Cardiac muscle cell (in vitro differentiated cells and primary cell): ENCODE measurements around the gene POLR2F. TPM values are rescaled to one million over a fixed set of nuclear protein-coding genes. Genes with fewer than 3 reads are reported as not detected.
A peak's percentile ranks its signal among the peaks of the same experiment; 100 is the strongest.

ENCODE experiments used
- DNase-seq, 2 donors: peaks; one replicate each; pipeline versions ENCODE4 v3.0.0 to v3.0.0-alpha.2; 2010 to 2017; ENCODE audit warnings: low read depth in 1 of 2, low spot score in 1 of 2
- H3K27ac ChIP-seq: fragments of 200-600 bp; sonication (generic); 2 replicates; pipeline ENCODE4 v1.5.1; 2016
- H3K27me3 ChIP-seq: fragments of 200-600 bp; sonication (generic); 2 replicates; pipeline ENCODE4 v1.6.0; 2016; ENCODE audit warnings: control low read depth
- H3K36me3 ChIP-seq: fragments of 200-600 bp; sonication (generic); 2 replicates; pipeline ENCODE4 v1.5.1; 2016; ENCODE audit warnings: control low read depth
- H3K4me1 ChIP-seq: fragments of 200-600 bp; sonication (generic); 2 replicates; pipeline ENCODE4 v1.8.1; 2017; ENCODE audit warnings: low read depth, mild to moderate bottlenecking, mixed run types
- H3K4me3 ChIP-seq: fragments of 200-600 bp; sonication (generic); 2 replicates; pipeline ENCODE4 v1.5.1; 2016; ENCODE audit warnings: mild to moderate bottlenecking
- H3K9me3 ChIP-seq: fragments of 200-600 bp; sonication (generic); 2 replicates; pipeline ENCODE4 v1.5.1; 2017; ENCODE audit warnings: low read depth, mild to moderate bottlenecking, control low read depth
- polyA plus RNA-seq: library from polyadenylated mRNA; unstranded; fragments of >200 nt; fragmentation: Nextera tagmentation; extraction: Ambion mirVana; gene quantifications from 2 replicates; pipeline ENCODE4 v1.2.1, GENCODE V29; 2016
- total RNA-seq: library from RNA; depleted of rRNA; stranded (reverse); fragments of >200 nt; gene quantifications from 2 replicates; pipeline ENCODE4 v1.2.3, GENCODE V29; 2016
- TF ChIP-seq, protein P1 (sequence below): IDR thresholded peaks from 2 replicates; pipeline ENCODE4 v1.5.1; 2012; ENCODE audit warnings: low read depth, mild to moderate bottlenecking, low read length

Gene POLR2F
- total and polyA plus RNA-seq, 2 experiments from 2014 or later: 63.3 to 183 TPM

DNA sequence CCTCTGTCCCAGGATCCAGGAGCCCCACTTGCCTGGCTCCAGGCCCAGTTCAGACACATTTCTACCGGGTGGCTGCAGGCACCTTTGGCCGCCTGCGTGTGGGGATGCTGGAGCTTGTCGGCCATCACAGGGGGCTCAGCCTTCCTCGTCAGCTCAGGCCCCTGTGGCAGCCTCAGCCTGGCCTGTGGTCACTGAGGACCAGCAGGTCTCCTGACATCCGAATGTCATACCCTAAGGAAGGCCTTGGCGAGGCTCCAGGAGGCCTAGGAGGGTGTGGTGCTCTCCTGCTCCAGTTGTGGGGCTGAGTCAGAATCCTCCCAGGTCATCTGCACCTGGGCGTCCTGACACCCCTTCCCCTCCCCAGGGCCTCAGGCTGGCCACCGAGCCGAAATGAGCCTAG is 45.7 kb downstream of the POLR2F start:
- Histone ChIP-seq H3K27ac (no peak overlapping the region), H3K9me3 (no peaks in the 10 kb centered on the region), H3K4me1 (peaks cover 14% of the 10 kb centered on the region), H3K36me3 (no peaks in the 10 kb centered on the region), H3K27me3 (no peaks in the 10 kb centered on the region), H3K4me3 (no peak overlapping the region)
- TF ChIP-seq, protein P1, sequence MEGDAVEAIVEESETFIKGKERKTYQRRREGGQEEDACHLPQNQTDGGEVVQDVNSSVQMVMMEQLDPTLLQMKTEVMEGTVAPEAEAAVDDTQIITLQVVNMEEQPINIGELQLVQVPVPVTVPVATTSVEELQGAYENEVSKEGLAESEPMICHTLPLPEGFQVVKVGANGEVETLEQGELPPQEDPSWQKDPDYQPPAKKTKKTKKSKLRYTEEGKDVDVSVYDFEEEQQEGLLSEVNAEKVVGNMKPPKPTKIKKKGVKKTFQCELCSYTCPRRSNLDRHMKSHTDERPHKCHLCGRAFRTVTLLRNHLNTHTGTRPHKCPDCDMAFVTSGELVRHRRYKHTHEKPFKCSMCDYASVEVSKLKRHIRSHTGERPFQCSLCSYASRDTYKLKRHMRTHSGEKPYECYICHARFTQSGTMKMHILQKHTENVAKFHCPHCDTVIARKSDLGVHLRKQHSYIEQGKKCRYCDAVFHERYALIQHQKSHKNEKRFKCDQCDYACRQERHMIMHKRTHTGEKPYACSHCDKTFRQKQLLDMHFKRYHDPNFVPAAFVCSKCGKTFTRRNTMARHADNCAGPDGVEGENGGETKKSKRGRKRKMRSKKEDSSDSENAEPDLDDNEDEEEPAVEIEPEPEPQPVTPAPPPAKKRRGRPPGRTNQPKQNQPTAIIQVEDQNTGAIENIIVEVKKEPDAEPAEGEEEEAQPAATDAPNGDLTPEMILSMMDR: no peak
- no peak for DNase-seq

DNA sequence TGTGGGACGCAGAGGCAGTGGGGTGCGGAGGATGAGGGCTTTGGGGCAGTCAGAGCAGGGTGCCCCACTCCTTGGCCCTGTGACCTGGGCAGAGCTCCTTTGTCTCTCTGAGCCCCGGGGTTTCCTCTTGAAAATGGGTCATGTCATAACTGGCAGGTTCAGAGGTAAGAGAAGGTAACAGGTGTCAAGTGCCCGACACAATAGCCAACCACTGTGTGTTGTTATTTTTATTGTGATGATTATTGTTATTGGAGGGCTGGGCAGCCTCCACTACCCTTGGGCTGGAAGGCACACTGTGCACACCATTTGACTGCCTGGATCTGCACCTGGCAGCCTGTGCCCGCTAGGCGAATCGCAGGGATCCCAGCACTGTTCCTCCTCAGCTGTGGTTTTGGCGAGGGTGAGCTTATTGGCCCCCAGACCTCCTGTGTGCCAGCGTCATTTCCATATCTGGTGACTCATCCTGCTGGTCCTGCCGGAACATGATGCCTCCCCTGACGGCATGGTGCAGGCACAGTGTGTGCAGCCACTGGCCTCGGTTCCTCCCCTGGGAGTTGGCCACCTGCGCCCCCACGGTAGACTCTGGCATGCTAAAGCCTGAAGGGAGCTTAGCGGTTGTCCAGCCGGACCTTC is 46.3 kb downstream of the POLR2F start:
- Histone ChIP-seq H3K27ac (no peak overlapping the region), H3K36me3 (no peaks in the 10 kb centered on the region), H3K27me3 (no peaks in the 10 kb centered on the region), H3K4me1 (peaks cover 14% of the 10 kb centered on the region), H3K9me3 (no peaks in the 10 kb centered on the region), H3K4me3 (no peak overlapping the region)
- TF ChIP-seq, protein P1: no peak
- DNase-seq: peak in 1 of 2 donors; percentile 69

DNA sequence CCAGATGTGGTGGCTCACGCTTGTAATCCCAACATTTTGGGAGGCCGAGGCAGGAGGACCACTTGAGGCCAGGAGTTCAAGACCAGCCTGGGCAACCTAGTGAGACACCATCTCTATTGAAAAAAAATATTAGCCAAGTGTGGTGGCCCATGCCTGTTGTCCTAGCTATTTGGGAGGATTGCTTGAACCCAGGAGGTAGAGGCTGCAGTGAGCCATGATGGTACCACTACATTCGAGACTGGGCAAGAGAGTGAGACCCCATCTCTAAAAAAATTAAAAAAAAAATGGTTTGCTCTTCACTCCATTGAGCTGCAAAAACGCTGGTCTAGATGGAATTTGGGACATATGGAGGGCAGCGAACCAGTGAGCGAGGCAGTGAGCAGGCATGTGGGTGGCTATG is 52.4 kb downstream of the POLR2F start:
- Histone ChIP-seq H3K4me3 (no peak overlapping the region), H3K27me3 (no peaks in the 10 kb centered on the region), H3K4me1 (no peaks in the 10 kb centered on the region), H3K36me3 (no peaks in the 10 kb centered on the region), H3K27ac (no peak overlapping the region), H3K9me3 (no peaks in the 10 kb centered on the region)
- no peak for DNase-seq
- TF ChIP-seq, protein P1: no peak

DNA sequence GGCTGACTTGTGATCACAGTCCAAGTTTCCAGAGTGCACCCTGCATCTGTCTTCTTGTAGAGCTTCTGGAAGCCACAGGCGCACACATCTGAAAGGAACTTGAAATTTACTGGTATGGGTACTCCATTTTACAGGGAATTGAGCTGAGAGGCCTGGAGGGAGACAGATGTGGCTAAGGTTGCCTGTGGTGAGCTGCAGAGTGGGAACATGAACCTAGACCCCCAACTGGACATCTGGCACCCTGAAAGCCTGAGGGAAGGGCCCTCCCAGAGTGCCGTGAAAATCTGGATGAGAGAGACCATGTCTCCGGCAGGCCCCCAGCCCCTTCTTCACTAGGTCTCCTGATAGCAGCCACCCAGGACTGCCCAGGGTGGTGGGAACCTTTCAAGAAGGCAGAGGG is 53.4 kb downstream of the POLR2F start:
- H3K4me1 ChIP-seq: no peaks in the 10 kb centered on the region
- no peaks in the 10 kb centered on the region for H3K27me3 ChIP-seq
- no peak overlapping the region for H3K4me3 ChIP-seq
- no peaks in the 10 kb centered on the region for H3K9me3 ChIP-seq
- no peak overlapping the region for H3K27ac ChIP-seq
- no peak for DNase-seq
- TF ChIP-seq, protein P1: no peak
- no peaks in the 10 kb centered on the region for H3K36me3 ChIP-seq

DNA sequence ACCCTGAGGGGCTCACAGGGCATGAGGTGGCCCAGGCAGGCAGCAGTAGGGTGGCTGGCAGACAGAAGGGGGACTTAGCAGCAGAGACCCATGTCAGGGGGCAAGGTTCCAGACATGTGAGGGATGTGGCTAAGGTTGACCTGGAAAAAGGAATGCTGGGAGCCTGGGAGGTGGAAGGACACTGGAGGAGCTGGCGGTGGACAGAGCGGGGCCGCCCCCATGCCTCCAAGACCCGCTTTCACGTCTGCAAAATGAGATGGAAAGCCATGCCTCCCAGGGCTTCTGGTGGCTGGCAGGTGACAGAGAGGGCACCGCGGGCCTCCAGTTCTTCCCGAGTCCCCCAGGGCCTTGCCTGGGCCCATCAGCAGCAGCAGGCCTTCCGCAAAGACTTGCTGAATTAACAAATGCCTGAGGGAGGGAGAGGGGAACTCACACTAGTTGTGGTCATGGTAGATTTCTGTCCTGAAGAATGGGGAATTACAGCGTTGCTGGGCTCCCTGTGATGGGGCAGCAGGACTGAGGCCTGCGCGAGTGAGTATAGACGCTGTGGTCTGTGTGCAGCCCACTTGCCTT is 53.9 kb downstream of the POLR2F start:
- Histone ChIP-seq H3K27ac (no peak overlapping the region), H3K27me3 (no peaks in the 10 kb centered on the region), H3K9me3 (no peaks in the 10 kb centered on the region), H3K36me3 (no peaks in the 10 kb centered on the region), H3K4me3 (no peak overlapping the region), H3K4me1 (no peaks in the 10 kb centered on the region)
- no peak for DNase-seq
- TF ChIP-seq, protein P1: no peak
